ENCODE data around the gene CDC16. TPM values are rescaled to one million over a fixed set of nuclear protein-coding genes. Genes with fewer than 3 reads are reported as not detected.

CDC16 gene
- total and polyA plus RNA-seq, 2 donors from 2014 or later: 49.3 to 57.7 TPM

DNA sequence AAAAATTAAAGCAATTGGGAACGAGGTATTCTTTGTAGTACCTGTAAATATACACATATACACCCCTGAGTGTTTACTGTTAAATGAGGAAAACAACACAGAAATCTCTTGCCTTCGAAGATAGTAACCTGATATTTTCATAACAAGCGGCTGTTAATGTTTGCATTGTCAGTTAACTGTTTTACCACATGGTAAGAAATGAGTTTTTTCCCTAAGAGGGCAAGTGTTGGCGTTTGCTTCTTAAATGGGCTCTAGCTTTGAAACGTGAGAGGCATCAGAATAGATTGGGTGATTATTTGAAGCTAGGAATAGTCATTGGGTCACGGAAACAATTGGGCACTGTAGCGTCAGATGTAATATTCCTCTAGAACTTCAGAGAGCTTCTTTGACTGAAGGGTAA is 24.7 kb downstream of the CDC16 start:
- H3K4me1 ChIP-seq (ENCODE audit: control insufficient read depth in 2 of 3, insufficient read depth in 2 of 3, low read depth in 1 of 3, low read length in 3 of 3): no peaks in the 10 kb centered on the region
- peaks cover 17 to 61% (median 39%) of the 10 kb centered on the region in 3 donors for H3K36me3 ChIP-seq (ENCODE audit: control insufficient read depth in 2 of 3, insufficient read depth in 3 of 3, low read length in 3 of 3)
- intact Hi-C loops (cut with DNase I): no loop called here
- H3K27me3 ChIP-seq (ENCODE audit: control insufficient read depth, insufficient read depth, low read length): no peaks in the 10 kb centered on the region
- no peaks in the 10 kb centered on the region for H3K9me3 ChIP-seq (ENCODE audit: control insufficient read depth in 2 of 3, insufficient read depth in 1 of 3, low read length in 3 of 3)
- TF ChIP-seq, protein P1, sequence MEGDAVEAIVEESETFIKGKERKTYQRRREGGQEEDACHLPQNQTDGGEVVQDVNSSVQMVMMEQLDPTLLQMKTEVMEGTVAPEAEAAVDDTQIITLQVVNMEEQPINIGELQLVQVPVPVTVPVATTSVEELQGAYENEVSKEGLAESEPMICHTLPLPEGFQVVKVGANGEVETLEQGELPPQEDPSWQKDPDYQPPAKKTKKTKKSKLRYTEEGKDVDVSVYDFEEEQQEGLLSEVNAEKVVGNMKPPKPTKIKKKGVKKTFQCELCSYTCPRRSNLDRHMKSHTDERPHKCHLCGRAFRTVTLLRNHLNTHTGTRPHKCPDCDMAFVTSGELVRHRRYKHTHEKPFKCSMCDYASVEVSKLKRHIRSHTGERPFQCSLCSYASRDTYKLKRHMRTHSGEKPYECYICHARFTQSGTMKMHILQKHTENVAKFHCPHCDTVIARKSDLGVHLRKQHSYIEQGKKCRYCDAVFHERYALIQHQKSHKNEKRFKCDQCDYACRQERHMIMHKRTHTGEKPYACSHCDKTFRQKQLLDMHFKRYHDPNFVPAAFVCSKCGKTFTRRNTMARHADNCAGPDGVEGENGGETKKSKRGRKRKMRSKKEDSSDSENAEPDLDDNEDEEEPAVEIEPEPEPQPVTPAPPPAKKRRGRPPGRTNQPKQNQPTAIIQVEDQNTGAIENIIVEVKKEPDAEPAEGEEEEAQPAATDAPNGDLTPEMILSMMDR (IDR thresholded peaks at IDR 0.05; ENCODE audit: borderline replicate concordance, extremely low read depth, insufficient read depth): no peak
- DNase-seq (no peak), FAIRE-seq (no peak)
- no peak overlapping the region for H3K4me3 ChIP-seq (ENCODE audit: low read length in 3 of 3)
- H3K27ac ChIP-seq (ENCODE audit: low read depth in 2 of 2, low read length in 2 of 2): no peak overlapping the region
- no peak overlapping the region for H3K9ac ChIP-seq (ENCODE audit: low read length in 3 of 3)

DNA sequence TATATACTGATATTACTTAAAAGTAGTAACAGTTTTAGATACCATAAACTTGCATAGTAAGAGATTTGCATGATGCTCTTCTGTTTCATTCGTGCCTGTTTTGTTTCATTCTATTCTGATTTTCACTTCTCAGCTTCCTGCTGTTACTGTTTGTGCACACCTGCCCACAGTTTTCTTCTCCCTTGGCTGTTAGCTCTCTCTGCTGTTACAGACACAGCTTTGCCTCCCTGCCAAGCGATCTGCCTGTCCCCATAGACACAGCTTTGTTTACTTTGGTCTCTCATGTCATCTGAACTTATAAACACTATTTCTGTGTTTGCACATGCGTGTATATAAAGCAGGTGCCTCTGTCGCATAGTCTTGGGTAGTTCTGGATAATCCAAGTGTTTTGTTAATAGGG is 25.3 kb downstream of the CDC16 start:
- Histone ChIP-seq H3K9ac (ENCODE audit: low read length in 3 of 3) (no peak overlapping the region), H3K27me3 (ENCODE audit: control insufficient read depth, insufficient read depth, low read length) (no peaks in the 10 kb centered on the region), H3K4me3 (ENCODE audit: low read length in 3 of 3) (no peak overlapping the region), H3K9me3 (ENCODE audit: control insufficient read depth in 2 of 3, insufficient read depth in 1 of 3, low read length in 3 of 3) (no peaks in the 10 kb centered on the region), H3K4me1 (ENCODE audit: control insufficient read depth in 2 of 3, insufficient read depth in 2 of 3, low read depth in 1 of 3, low read length in 3 of 3) (no peaks in the 10 kb centered on the region), H3K27ac (ENCODE audit: low read depth in 2 of 2, low read length in 2 of 2) (no peak overlapping the region), H3K36me3 (ENCODE audit: control insufficient read depth in 2 of 3, insufficient read depth in 3 of 3, low read length in 3 of 3) (peaks cover 17 to 59% (median 37%) of the 10 kb centered on the region in 3 donors)
- no peak for DNase-seq
- TF ChIP-seq, protein P1 (IDR thresholded peaks at IDR 0.05; ENCODE audit: borderline replicate concordance, extremely low read depth, insufficient read depth): no peak
- FAIRE-seq: no peak
- intact Hi-C loops (cut with DNase I): no loop called here

DNA sequence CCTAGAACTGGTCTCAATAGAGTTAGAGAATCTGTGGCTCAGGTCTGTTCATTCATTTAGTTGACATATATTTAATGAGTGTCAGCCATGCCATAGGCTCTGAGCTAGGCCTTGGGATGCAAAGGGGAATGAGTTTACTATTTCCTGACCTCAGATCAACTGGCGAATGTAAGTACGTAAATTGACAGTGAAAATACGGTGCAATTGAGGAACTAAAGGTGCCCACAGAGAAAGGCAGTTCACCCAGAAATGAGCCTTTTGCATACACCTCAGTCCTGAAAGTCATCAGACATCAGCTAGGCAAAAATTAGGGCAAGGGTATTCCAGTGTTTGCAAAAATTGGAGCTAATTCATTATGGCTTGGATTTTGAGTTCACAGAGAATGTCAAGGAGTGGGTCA is 26.1 kb downstream of the CDC16 start:
- Histone ChIP-seq H3K36me3 (ENCODE audit: control insufficient read depth in 2 of 3, insufficient read depth in 3 of 3, low read length in 3 of 3) (peaks cover 17 to 59% (median 42%) of the 10 kb centered on the region in 3 donors), H3K27me3 (ENCODE audit: control insufficient read depth, insufficient read depth, low read length) (no peaks in the 10 kb centered on the region), H3K9me3 (ENCODE audit: control insufficient read depth in 2 of 3, insufficient read depth in 1 of 3, low read length in 3 of 3) (no peaks in the 10 kb centered on the region), H3K27ac (ENCODE audit: low read depth in 2 of 2, low read length in 2 of 2) (no peak overlapping the region), H3K4me3 (ENCODE audit: low read length in 3 of 3) (no peak overlapping the region), H3K4me1 (ENCODE audit: control insufficient read depth in 2 of 3, insufficient read depth in 2 of 3, low read depth in 1 of 3, low read length in 3 of 3) (no peaks in the 10 kb centered on the region), H3K9ac (ENCODE audit: low read length in 3 of 3) (no peak overlapping the region)
- TF ChIP-seq, protein P1 (IDR thresholded peaks at IDR 0.05; ENCODE audit: borderline replicate concordance, extremely low read depth, insufficient read depth): no peak
- FAIRE-seq: no peak
- intact Hi-C loops (cut with DNase I): no loop called here
- no peak for DNase-seq

DNA sequence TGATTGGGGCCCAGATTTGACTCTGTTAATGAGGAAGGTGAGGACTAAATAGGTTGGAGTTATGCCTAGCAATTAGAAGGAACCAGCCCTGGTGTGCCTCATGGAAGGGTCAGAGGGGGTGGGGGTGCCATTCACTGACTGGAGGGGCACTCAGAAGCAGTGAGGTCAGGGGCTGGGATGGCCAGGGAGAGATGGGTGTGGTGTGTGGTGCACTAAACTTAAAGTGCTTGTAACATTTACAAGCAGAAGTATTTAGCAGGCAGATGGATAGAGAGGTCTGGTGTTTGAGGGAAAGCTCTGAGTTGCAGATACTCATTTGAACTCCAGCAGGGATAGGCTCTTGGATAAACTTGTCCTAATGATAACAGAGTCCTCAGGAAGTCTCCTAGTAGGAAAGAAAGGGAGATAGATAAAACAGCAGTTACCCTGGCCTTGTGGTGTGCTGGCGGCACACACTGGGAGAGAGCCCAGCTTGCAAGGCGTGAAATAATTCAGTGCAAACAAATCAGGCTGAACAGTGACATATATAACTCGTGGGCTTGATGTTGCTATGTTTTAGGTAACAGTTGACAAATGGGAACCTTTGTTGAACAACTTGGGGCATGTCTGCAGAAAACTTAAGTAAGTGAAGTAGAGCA is 26.8 kb downstream of the CDC16 start:
- H3K4me1 ChIP-seq (ENCODE audit: control insufficient read depth in 2 of 3, insufficient read depth in 2 of 3, low read depth in 1 of 3, low read length in 3 of 3): no peaks in the 10 kb centered on the region
- DNase-seq: no peak
- no peaks in the 10 kb centered on the region for H3K9me3 ChIP-seq (ENCODE audit: control insufficient read depth in 2 of 3, insufficient read depth in 1 of 3, low read length in 3 of 3)
- FAIRE-seq: no peak
- H3K27me3 ChIP-seq (ENCODE audit: control insufficient read depth, insufficient read depth, low read length): no peaks in the 10 kb centered on the region
- H3K27ac ChIP-seq (ENCODE audit: low read depth in 2 of 2, low read length in 2 of 2): no peak overlapping the region
- H3K9ac ChIP-seq (ENCODE audit: low read length in 3 of 3): no peak overlapping the region
- peaks cover 15 to 63% (median 48%) of the 10 kb centered on the region in 3 donors for H3K36me3 ChIP-seq (ENCODE audit: control insufficient read depth in 2 of 3, insufficient read depth in 3 of 3, low read length in 3 of 3)
- intact Hi-C loops (cut with DNase I): no loop called here
- TF ChIP-seq, protein P1 (IDR thresholded peaks at IDR 0.05; ENCODE audit: borderline replicate concordance, extremely low read depth, insufficient read depth): no peak
- H3K4me3 ChIP-seq (ENCODE audit: low read length in 3 of 3): no peak overlapping the region

All from kidney (tissue), 14 donors.